ENCODE measurements around the gene FNDC3B.

GRCh38 chr3:172303181-172303580, 263.8 kb downstream of the FNDC3B start:
- no peak for TF ChIP-seq CTCF (IDR thresholded peaks at IDR 0.05; ENCODE audit: low read length)
- no peak for TF ChIP-seq EZH2 (optimal IDR thresholded peaks at IDR 0.05; ENCODE audit: low read depth, low read length)
